GM23248 (cell line): ENCODE measurements around the gene TYMP.

ENCODE experiments used
- EZH2 ChIP-seq: fragments of 200-600 bp; sonication (generic); IDR thresholded peaks from 2 replicates; pipeline ENCODE4 v1.6.1; 2018; ENCODE audit warnings: antibody characterized with exemption, mild to moderate bottlenecking; ENCODE audit not compliant: insufficient read depth, poor library complexity, severe bottlenecking
- EZH2phosphoT487 ChIP-seq: fragments of 200-600 bp; sonication (generic); IDR thresholded peaks from 2 replicates; pipeline ENCODE4 v1.6.1; 2018; ENCODE audit warnings: antibody characterized with exemption, moderate library complexity, mild to moderate bottlenecking, low read depth; ENCODE audit not compliant: insufficient read depth

GRCh38 chr22:50516891-50517290 is 12.9 kb downstream of the TYMP start:
- no peak for TF ChIP-seq EZH2
- no peak for TF ChIP-seq EZH2phosphoT487
